COLO829 (cell line): ENCODE data around the gene PRKCA.
"Not testable (repeated sequence)": the region's sequence is repeated elsewhere in the genome, so short reads cannot be mapped to it uniquely, and the experiment has no call there.

ENCODE experiments used
- DNase-seq: peaks from one replicate; pipeline ENCODE4 v3.0.0; 2012; ENCODE audit warnings: low spot score

PRKCA gene

GRCh38 chr17:66326476-66327047, 24.1 kb downstream of the PRKCA start:
- no peak for DNase-seq

GRCh38 chr17:66330646-66331037, 28.2 kb downstream of the PRKCA start:
- no peak for DNase-seq

- DNase-seq = no peak
These were observed 28.8 kb downstream of the PRKCA start for GRCh38 chr17:66331038-66331816.

- DNase-seq = no peak
These were observed 33.4 kb downstream of the PRKCA start for GRCh38 chr17:66335797-66336196.

GRCh38 chr17:66337268-66337667, 34.9 kb downstream of the PRKCA start:
- DNase-seq = no peak

- DNase-seq = no peak
These were observed 35.6 kb downstream of the PRKCA start for GRCh38 chr17:66337866-66338485.

- DNase-seq = no peak
These were observed 36.5 kb downstream of the PRKCA start for GRCh38 chr17:66338937-66339336.

- no peak for DNase-seq
These were observed 37.1 kb downstream of the PRKCA start for GRCh38 chr17:66339561-66339960.

GRCh38 chr17:66340720-66341119, 38.3 kb downstream of the PRKCA start:
- no peak for DNase-seq

GRCh38 chr17:66341462-66341861, 39.0 kb downstream of the PRKCA start:
- DNase-seq = no peak

- DNase-seq = not testable (repeated sequence)
These were observed 39.9 kb downstream of the PRKCA start for GRCh38 chr17:66342263-66342662.

- no peak for DNase-seq
These were observed 41.2 kb downstream of the PRKCA start for GRCh38 chr17:66343531-66344078.

- no peak for DNase-seq
These were observed 42.1 kb downstream of the PRKCA start for GRCh38 chr17:66344473-66344872.

GRCh38 chr17:66345264-66345663, 42.9 kb downstream of the PRKCA start:
- no peak for DNase-seq

- DNase-seq = not testable (repeated sequence)
These were observed 43.7 kb downstream of the PRKCA start for GRCh38 chr17:66345949-66346638.

- no peak for DNase-seq
These were observed 45.5 kb downstream of the PRKCA start for GRCh38 chr17:66347661-66348514.

- peak; percentile 68 for DNase-seq
These were observed 46.3 kb downstream of the PRKCA start for GRCh38 chr17:66348584-66349165.

- DNase-seq = no peak
These were observed 47.3 kb downstream of the PRKCA start for GRCh38 chr17:66349521-66350254.

- DNase-seq = not testable (repeated sequence)
These were observed 48.2 kb downstream of the PRKCA start for GRCh38 chr17:66350576-66350975.

- DNase-seq = no peak
These were observed 48.6 kb downstream of the PRKCA start for GRCh38 chr17:66351033-66351432.
